Astrocyte of the spinal cord (primary cell): Measurements from ENCODE around the gene TRAPPC10.
A peak's percentile ranks its signal among the peaks of the same experiment; 100 is the strongest.

Source experiments
- DNase-seq: peaks from one replicate; pipeline ENCODE4 v3.0.0; 2011; ENCODE audit warnings: low read depth, low spot score
- H3K4me3 ChIP-seq: 2 replicates; pipeline ENCODE4 v1.5.1; 2011; ENCODE audit warnings: low read depth, mild to moderate bottlenecking, low read length, moderate library complexity
- in situ Hi-C: cut with HindIII; loops from 2 replicates; pipeline ENCODE4 v1.10.0; 2017; ENCODE audit warnings: low sequenced_read_pairs
- TF ChIP-seq, protein P1 (sequence below): IDR thresholded peaks from 2 replicates; pipeline ENCODE4 v1.5.1; 2012; ENCODE audit warnings: low read depth, mild to moderate bottlenecking, low read length, inconsistent platforms

The TRAPPC10 gene

DNA sequence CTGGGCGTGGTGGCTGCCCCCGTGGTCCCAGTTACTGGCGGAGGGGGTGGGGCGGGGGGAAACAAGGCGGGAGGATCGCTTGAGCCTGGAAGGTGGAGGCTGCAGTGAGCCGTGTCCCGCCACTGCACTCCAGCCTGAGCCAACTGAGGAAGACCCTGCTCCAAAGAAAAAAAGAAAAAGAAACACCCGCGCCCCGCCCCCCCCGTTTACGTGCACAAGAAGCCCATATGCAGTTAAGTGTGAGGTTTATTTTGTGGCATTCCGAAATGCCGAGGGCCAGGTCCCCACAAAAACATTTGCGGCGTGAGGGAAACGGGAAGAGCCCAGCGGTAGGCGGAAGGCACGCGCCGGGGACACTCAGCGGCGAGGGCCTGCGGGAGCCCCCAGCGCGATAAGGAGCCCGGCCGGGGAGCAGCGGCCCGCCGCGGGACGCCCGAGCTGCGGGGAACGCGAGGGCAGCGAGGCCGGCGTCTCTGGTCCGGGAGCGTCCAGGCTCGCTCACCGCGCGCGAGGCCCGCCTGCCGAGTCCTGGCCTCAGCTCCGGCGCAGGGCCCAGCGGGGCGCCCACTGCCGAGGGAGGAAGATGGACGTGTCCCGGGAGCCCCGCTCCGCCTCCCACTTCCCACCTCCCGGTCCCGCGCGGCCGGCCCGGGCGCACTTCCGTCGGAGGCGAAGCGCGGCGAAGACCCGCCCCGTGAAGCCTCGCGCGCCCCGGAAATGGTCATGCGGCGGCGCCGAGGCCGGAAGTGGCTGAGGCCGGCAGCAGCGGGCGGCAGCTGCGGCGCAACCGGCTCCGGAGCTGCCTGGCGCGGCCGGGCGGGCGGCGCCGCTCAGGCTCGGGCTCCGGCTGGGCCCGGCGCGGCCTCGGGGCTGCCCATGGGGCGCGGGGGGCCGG lies at the start of gene TRAPPC10:
Gene TRAPPC10 (plus strand): TSS at position 731 of the 895 bp plus-strand sequence. CDS start 185 bp downstream, outside the sequence.
- in situ Hi-C loops = no loop called here
- DNase-seq = peak; percentile 93
- H3K4me3 ChIP-seq = peak within 1 kb of the TSS; percentile 66
- TF ChIP-seq, protein P1, sequence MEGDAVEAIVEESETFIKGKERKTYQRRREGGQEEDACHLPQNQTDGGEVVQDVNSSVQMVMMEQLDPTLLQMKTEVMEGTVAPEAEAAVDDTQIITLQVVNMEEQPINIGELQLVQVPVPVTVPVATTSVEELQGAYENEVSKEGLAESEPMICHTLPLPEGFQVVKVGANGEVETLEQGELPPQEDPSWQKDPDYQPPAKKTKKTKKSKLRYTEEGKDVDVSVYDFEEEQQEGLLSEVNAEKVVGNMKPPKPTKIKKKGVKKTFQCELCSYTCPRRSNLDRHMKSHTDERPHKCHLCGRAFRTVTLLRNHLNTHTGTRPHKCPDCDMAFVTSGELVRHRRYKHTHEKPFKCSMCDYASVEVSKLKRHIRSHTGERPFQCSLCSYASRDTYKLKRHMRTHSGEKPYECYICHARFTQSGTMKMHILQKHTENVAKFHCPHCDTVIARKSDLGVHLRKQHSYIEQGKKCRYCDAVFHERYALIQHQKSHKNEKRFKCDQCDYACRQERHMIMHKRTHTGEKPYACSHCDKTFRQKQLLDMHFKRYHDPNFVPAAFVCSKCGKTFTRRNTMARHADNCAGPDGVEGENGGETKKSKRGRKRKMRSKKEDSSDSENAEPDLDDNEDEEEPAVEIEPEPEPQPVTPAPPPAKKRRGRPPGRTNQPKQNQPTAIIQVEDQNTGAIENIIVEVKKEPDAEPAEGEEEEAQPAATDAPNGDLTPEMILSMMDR = no peak

GRCh38 chr21:43965911-43966585 lies 46.1 kb upstream of the TRAPPC10 start:
- no peak overlapping the region for H3K4me3 ChIP-seq
- TF ChIP-seq, protein P1 = no peak
- DNase-seq = no peak
- in situ Hi-C loops = no loop called here

DNA sequence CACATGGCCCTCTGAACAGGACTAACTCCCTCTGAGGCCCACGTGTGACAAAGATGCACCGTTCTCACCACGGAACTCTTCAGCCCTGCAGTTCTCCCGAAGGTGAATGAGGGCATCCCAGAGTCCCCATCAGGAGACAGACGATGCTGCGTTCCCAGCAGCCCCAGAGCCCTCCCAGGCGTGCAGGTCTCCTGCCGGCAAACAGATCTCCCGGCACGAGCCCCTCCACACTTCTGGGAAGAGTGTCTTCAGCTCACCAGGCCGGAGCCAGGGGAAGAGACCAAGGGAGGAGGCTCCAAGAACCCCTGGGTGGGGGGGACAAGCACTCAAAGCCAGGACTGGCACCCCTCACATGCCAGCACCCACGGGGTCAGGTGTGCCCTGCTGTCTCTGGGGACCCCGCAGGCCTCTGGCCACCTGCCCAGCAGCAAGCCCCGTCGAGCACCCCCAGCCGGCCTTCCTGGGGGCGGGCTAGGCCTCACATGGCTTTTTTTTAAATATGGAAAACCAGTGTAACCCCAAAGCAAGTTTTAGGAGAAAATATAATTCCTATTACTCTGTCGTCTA lies 45.1 kb upstream of the TRAPPC10 start:
- TF ChIP-seq, protein P1 = no peak
- no peak for DNase-seq
- in situ Hi-C loops = no loop called here
- no peak overlapping the region for H3K4me3 ChIP-seq

- H3K4me3 ChIP-seq = no peak overlapping the region
- in situ Hi-C loops = no loop called here
- no peak for DNase-seq
- TF ChIP-seq, protein P1 = no peak
These were observed 44.1 kb upstream of the TRAPPC10 start for GRCh38 chr21:43967981-43968380.

GRCh38 chr21:43968410-43969114 lies 43.5 kb upstream of the TRAPPC10 start:
- in situ Hi-C loops = no loop called here
- no peak overlapping the region for H3K4me3 ChIP-seq
- DNase-seq = no peak
- TF ChIP-seq, protein P1 = no peak

DNA sequence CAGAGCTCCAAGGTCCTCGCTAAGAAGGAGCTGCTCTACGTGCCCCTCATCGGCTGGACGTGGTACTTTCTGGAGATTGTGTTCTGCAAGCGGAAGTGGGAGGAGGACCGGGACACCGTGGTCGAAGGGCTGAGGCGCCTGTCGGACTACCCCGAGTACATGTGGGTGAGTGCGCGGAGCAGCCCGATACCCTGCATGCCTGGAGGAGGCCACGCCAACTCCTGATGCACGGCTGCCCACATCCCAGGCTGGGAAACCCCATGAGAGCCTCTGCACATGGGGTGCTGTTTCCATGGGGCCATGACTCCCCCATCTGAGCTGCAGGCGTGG lies 43.0 kb upstream of the TRAPPC10 start:
- no peak for DNase-seq
- TF ChIP-seq, protein P1 = no peak
- in situ Hi-C loops = no loop called here
- H3K4me3 ChIP-seq = no peak overlapping the region
